NCI-H187 treated with DMSO at 0.1 percent for 48 hours (cell line): ENCODE data around the gene OTUB1.

Source experiments
- DNase-seq: peaks from one replicate; lab custom pipeline; 2025; lab: John Stamatoyannopoulos, UW

OTUB1 gene

GRCh38 chr11:64007160-64007628 lies 21.0 kb downstream of the OTUB1 start:
- no peak for DNase-seq

DNA sequence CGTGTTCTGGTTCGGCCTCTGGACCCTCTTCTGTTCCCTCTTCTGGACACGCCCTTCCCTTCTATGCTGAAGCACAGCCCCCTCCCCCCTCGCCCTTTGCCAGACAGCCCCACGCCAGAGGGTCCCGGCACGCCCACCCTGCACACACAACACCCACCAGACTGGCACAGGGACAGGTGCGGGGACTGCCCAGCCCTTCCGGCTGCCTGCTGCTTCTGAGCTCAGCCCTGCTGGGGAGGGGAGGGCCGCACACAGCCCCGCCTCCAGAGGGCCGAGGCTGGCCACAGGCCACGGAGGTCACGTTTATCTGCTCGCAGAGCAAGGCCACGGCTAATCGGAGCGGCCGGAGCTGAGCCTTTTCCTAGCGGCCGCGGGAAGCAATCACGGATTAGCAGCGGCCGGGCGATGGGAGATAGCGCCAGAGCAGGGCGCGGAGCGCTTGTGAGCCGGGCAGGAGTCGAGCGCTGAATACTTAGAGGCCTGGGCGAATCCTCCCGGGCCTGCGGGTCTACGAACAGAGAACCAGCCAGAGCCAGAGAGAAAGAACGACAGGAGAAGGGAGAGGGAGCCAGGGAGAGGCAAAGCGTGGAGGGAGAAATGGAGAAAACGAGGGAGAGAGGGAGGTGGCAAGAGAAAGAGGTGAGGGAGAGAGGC lies 21.5 kb downstream of the OTUB1 start:
- no peak for DNase-seq

DNA sequence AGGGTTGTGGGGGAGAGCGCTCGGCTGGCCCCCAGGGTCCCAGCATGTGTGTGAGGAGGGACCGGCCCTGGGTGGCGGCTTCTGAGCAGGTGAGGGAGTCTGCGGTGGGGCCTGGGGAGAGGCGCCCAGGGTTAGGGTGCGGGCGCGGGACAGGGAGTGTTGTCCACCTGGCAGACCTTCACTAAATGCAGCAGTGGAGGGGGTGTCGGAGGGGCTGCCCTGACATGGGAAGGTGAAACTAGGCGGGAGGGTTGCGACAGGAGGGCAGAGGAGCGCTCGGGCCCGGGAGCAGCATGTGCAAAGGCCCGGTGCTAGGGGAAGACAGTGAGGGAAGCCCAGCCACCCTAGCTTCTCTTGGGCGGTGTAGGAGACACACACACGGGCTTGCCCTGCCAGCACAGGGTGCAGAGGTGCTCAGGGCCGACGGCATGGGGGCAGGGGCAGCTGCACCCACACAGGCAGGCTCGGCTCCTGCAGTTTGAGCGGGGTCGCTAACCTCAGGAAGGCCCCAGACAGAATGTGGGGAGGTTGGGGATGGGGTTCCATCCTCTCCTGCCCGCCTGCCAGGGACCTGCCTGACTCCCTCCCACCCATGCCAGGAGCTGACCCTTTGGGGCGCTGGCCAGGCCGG lies 22.2 kb downstream of the OTUB1 start:
- DNase-seq, result no peak

GRCh38 chr11:64008914-64009633 lies 22.8 kb downstream of the OTUB1 start:
- no peak for DNase-seq

GRCh38 chr11:64009710-64010109 lies 23.5 kb downstream of the OTUB1 start:
- DNase-seq, result no peak

DNA sequence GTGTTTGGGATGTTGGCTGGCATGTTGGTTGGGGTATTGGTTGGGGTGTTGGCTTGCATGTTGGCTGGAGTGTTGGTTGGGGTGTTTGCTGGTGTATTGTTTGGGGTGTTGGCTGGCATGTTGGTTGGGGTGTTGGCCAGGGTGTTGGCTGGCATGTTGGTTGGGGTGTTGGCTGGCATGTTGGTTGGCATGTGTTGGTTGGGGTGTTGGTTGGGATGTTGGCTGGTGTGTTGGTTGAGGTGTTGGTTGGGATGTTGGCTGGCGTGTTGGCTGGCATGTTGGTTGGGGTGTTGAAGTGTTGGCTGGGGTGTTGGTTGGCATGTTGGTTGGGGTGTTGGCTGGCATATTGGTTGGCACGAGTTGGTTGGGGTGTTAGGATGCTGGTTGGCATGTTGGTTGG lies 24.5 kb downstream of the OTUB1 start:
- no peak for DNase-seq

DNA sequence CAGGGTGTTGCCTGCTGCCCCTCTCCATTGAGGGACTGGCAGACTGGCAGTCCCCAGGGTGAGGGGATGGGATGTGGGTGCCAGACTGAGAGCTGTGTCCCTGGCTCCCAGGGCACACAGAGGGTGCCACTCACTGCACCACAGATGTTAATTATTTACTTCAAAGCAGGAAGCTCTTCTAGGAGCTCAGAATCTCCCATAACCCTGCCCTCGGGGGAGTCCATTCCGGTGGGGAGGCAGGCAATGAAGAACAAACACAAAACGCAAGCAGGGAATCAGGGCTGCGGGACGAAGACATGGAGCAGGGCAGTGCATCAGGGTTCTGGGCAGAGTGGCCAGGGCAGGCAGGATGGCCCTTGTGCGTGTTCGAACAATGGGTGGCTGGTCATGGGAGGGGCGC lies 25.1 kb downstream of the OTUB1 start:
- DNase-seq, result no peak

DNA sequence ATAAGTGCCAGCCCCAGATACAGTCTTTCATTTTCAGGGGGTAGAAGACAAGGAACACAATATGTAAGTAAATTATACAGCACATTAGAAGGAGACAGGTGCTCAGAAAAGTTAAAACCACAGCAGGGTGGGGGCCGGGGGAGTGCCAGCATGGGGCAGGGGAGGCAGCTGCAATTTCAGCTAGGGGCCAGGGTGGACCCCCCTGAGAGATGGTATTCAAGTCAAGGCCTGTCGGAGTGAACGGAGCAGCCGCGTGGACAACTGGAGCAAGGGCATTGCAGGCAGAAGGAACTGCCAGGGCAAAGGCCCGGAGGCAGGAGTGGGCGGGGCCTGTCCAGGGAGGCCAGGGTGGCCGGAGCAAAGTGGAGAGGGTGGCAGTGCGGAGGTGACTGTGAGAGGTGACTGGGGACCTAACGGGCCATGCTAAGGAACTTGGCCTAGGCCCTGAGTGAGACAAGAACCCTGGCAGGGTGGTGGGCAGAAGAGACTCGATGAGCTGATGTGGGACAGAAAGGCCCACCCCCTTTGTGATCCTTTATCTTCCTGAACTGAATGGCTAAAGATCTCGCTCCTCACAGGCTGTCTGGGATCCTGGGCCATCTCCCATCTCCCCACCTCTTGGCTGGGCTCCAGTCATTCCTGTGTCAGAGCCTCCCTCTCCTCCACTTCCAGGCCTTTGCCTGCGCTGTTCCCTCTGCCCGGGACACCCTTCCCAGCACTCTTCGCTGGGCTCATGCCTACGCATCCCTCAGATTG lies 27.1 kb downstream of the OTUB1 start:
- no peak for DNase-seq

GRCh38 chr11:64014356-64014755 lies 28.1 kb downstream of the OTUB1 start:
- DNase-seq, result no peak

DNA sequence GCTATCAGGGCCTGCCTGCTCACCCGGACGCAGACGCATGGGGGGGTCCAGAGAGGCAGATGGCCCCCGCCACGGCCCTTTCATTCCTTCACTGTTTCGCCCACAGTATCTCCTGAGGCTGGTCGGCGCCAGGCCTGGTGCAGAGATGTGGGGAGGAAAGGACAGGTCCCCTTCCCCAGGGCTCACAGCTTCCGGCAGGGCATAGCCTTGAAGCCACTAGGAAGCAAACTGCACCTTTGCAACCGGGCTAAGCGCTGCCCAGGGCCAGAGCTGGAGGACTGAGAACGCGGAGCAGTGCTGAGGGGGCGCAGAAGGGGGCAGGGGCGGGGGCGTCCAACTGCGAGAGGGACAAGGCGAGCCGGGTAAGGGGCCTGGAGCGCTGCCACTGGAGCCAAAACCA lies 29.3 kb downstream of the OTUB1 start:
- no peak for DNase-seq

DNA sequence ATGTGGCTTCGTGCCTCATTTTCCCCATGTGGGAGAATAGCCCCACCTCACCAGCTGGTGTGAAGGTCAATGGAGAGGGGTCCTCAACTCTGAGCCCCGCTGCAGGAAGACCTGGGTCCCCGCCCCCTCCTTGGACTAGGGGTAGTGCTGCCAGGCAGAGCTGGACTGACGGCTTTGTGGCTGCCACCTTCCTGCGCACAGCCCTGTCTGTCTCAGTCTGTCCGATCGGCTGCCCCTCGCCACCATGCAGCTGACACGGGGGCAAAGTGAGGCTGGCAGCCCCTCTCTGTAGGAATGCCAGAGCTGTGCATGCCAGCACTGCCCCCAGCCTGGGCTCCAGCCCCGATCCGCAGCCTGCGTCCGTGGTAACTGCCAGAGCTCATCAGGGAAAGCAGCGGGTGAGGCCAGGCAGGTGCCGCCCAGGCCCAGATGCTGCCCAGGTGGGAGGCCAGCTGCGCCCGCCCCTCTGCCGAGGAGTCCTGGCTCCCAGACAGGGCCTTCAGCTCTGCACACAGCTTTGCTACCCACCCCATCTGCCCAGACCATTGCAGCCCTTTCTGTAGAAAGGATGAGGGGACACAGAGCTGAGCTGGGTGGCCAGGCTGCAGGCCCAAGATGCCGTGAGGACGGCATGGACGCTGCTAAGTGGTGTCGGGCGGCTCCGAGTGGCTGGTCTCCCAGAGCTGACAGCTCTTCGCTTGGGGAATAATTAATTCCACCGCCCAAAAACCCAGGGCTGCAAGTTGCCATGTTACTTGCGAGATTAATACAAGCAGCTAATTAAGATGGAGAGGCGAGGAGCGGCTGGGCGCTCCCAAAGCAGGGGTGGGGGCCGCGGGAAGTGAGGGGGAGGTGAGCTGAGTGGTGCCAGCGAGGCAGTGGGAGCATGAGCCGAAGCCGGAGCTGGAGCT lies 30.0 kb downstream of the OTUB1 start:
- DNase-seq, result no peak

- DNase-seq, result no peak
These were observed 31.6 kb downstream of the OTUB1 start for GRCh38 chr11:64017945-64018224.

GRCh38 chr11:64018310-64018709 lies 32.1 kb downstream of the OTUB1 start:
- no peak for DNase-seq

GRCh38 chr11:64019106-64020037 lies 33.1 kb downstream of the OTUB1 start:
- no peak for DNase-seq

GRCh38 chr11:64020976-64021756 lies 34.9 kb downstream of the OTUB1 start:
- no peak for DNase-seq

- DNase-seq, result no peak
These were observed 35.5 kb downstream of the OTUB1 start for GRCh38 chr11:64021757-64022093.

DNA sequence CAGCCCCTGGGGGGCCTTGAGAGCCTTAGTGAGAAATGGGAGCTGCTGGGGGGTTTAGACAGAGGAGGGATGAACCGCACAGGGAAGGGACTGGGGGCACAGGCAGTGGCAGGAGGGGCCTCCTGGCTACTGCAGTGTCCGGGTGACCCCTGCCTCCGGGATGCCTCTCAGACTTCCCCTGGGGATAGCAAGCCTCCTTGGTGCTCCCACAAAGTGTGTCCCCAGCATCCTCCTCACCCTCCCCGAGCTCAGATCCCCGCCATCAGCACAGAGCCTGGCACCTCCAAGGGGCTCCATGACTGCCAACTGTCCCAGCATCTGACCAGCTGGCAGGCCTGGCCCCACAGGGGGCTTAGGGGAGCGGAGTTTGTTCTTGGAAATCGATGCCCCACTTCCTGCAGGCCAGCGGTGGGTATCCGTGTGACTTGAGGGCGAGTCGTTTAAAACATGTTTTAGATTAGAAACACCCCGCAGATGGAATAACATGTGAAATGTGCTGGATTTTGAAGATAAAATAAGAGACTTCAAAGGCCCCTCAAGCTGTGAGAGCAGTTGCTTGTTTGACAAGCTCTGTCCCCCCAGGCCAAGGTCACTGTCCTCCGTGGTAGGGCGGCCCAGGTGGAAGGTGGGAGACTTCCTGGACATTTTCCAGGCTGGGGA lies 36.0 kb downstream of the OTUB1 start:
- DNase-seq, result no peak

DNA sequence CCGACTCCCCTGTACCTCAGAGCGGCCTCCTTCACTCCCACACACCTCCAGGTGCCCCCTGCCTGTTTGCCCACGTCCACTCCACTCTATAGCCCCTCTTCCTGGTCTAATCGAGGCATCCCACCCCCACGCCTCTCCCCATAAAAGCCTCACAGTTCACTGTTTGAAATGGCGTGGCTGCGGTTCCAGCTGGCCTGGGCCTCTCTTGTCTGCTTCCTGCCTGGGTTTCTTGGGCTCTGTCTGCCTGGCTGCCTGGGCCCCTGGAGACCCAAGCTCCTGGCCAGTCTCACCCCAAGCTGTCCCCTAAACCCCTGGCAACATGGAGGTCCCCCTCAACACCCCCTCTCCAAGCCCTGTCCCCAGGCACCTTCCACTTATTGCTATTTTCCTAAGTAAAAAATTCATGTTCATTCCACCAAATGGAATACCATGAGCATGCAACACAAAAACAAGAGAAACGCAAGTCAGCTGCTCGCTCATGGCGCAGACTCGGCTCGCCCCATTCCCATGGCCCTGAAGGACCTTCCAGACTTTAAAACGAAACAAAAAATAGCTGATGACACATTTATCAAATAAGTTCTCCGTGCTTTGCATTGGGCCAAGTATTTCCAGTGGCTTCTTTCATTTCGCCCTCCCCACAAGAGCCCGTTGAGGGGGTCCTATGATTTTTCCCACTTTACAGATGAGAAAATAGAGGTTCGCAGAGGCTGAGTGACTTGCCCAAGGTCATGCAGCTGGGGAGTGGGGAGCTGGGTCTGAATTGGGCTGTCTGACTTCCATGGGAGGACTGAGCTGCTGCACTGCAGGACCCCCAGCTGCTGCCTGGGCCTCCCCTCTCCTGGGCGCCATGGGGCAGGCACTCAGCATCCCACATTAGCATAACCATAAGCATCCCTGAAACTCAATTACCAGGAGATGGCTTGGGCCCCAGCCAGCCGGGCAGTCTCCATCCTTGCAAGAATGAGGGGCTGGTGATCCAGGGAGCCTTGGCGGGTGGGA lies 37.8 kb downstream of the OTUB1 start:
- no peak for DNase-seq
